Natural killer cell treated with Interleukin-12 subunit alpha and Interleukin-12 subunit beta and Interleukin-15 and Interleukin-18, amount 100 ng/mL, for 72 hours (primary cell): ENCODE data around the gene GATAD1. TPM values are rescaled to one million over a fixed set of nuclear protein-coding genes. Genes with fewer than 3 reads are reported as not detected.

ENCODE experiments used
- total RNA-seq, 2 donors: library from RNA; stranded (reverse); gene quantifications; one replicate each; pipeline ENCODE4 v1.2.3, GENCODE V29; 2022

Gene GATAD1
- total RNA-seq, 2 donors from 2014 or later = 12.1 to 16.6 TPM

Other genes starting within 250 kb of the GATAD1 start
- 10 to 100 TPM; 51.6 to 61.0 TPM for gene KRIT1, start 201.6 kb upstream of the GATAD1 start, total RNA-seq
- gene ANKIB1, start 201.5 kb upstream of the GATAD1 start, total RNA-seq = 10 to 100 TPM; 48.8 to 66.8 TPM
- gene ERVW-1, start 30.5 kb downstream of the GATAD1 start, total RNA-seq = not detected
- 10 to 100 TPM; 11.5 to 15.8 TPM for gene PEX1, start 81.0 kb downstream of the GATAD1 start, total RNA-seq
- gene RBM48, start 81.3 kb downstream of the GATAD1 start, total RNA-seq = 10 to 100 TPM; 19.9 to 21.0 TPM
- 10 to 100 TPM; 31.1 to 62.6 TPM for gene FAM133B, start 142.9 kb downstream of the GATAD1 start, total RNA-seq